Neural cell (in vitro differentiated cells): ENCODE measurements around the gene IPPK.

Experiments used
- CTCF ChIP-seq: fragments of 450-650 bp; IDR thresholded peaks from 2 replicates; pipeline ENCODE4 v1.5.1; 2014; ENCODE audit warnings: antibody characterized with exemption, mild to moderate bottlenecking, moderate library complexity; ENCODE audit not compliant: poor library complexity, severe bottlenecking
- EP300 ChIP-seq: fragments of 450-650 bp; conservative IDR thresholded peaks from 2 replicates; pipeline ENCODE4 v1.6.1; 2014; ENCODE audit warnings: antibody characterized with exemption, mild to moderate bottlenecking, moderate library complexity; ENCODE audit not compliant: poor library complexity, severe bottlenecking
- EZH2 ChIP-seq: fragments of 200-600, 300-800 bp; shearing (Covaris generic), sonication (generic); IDR thresholded peaks from 2 replicates; pipeline ENCODE4 v1.6.1; 2014; ENCODE audit warnings: antibody characterized with exemption, low read length, borderline replicate concordance, mild to moderate bottlenecking; ENCODE audit not compliant: insufficient read depth, poor library complexity, severe bottlenecking
- MXI1 ChIP-seq: fragments of 450-650 bp; conservative IDR thresholded peaks from 2 replicates; pipeline ENCODE4 v1.6.1; 2014; ENCODE audit warnings: antibody characterized with exemption, mild to moderate bottlenecking; ENCODE audit not compliant: poor library complexity, severe bottlenecking
- POLR2AphosphoS5 ChIP-seq: IDR thresholded peaks from 2 replicates; pipeline ENCODE4 v1.6.1; 2012
- REST ChIP-seq: IDR thresholded peaks from 2 replicates; pipeline ENCODE4 v1.6.1; 2012; ENCODE audit warnings: borderline replicate concordance

GRCh38 chr9:92616199-92616641 is 53.7 kb downstream of the IPPK start:
- TF ChIP-seq CTCF (no peak), EZH2 (no peak), REST (no peak), POLR2AphosphoS5 (no peak), EP300 (no peak), MXI1 (no peak)
